Epithelial cell of proximal tubule (primary cell): ENCODE measurements around the gene GLYR1. TPM values are rescaled to one million over a fixed set of nuclear protein-coding genes. Genes with fewer than 3 reads are reported as not detected.

Experiments
- DNase-seq: peaks from one replicate; pipeline ENCODE4 v3.0.0-alpha.2; 2011; ENCODE audit warnings: low read depth
- H3K4me3 ChIP-seq: 2 replicates; pipeline ENCODE4 v1.5.1; 2011; ENCODE audit warnings: low read depth, mild to moderate bottlenecking, low read length
- total RNA-seq: library from RNA; depleted of rRNA; stranded (reverse); fragments of >200 nt; gene quantifications from 2 replicates; pipeline ENCODE4 v1.2.3, GENCODE V29; 2015
- TF ChIP-seq, protein P1 (sequence below): conservative IDR thresholded peaks from 2 replicates; pipeline ENCODE4 v1.5.1; 2012; ENCODE audit warnings: low read depth, mild to moderate bottlenecking, low read length

The GLYR1 gene
- total RNA-seq, 1 donor from 2014 or later = 33.1 TPM

DNA sequence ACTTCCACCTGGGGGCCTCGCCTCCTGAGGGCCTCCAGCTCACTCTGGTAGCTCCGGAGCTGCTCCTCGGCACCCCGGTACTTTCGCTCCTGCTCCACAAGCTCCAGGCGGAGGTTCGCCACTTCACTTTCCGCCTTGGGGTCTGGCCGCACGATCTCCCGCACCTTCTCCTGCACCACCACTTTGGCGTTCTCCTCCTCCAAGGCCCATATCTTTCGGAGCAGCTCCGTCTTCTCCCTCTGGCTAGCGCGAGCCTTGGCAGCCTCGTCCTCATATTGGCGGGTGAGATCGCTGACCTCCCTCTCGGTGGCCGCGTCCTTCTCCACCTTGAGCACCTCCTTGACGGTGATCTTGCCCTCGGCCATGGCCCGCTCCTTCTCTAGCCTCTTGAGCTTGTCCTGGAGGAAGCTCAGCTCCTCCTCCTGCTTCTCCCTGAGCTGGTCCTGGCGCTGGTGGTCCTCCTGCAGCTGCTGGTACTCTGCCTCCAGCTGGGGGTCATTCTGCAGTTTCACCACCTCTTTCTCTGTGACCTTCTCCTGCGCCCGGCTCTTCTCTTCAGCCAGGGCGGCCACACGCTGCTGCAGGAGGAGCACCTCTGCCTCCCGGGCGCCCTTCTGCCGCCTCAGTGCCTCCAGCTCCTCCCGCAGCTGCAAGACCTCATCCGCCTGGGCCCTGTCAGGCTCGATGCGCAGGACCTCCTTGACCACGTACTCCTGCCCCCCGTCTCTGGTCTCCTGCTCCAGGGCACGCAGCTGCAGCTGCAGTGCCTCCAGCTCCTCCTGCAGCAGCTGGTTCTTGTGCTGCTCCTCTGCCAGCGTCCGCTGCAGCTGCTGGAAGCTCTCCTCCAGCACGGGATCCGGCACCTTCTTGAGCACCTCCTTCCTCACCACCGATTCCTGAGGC, 38.1 kb upstream of the GLYR1 start:
- DNase-seq = no peak
- TF ChIP-seq, protein P1, sequence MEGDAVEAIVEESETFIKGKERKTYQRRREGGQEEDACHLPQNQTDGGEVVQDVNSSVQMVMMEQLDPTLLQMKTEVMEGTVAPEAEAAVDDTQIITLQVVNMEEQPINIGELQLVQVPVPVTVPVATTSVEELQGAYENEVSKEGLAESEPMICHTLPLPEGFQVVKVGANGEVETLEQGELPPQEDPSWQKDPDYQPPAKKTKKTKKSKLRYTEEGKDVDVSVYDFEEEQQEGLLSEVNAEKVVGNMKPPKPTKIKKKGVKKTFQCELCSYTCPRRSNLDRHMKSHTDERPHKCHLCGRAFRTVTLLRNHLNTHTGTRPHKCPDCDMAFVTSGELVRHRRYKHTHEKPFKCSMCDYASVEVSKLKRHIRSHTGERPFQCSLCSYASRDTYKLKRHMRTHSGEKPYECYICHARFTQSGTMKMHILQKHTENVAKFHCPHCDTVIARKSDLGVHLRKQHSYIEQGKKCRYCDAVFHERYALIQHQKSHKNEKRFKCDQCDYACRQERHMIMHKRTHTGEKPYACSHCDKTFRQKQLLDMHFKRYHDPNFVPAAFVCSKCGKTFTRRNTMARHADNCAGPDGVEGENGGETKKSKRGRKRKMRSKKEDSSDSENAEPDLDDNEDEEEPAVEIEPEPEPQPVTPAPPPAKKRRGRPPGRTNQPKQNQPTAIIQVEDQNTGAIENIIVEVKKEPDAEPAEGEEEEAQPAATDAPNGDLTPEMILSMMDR = no peak
- no peak overlapping the region for H3K4me3 ChIP-seq

DNA sequence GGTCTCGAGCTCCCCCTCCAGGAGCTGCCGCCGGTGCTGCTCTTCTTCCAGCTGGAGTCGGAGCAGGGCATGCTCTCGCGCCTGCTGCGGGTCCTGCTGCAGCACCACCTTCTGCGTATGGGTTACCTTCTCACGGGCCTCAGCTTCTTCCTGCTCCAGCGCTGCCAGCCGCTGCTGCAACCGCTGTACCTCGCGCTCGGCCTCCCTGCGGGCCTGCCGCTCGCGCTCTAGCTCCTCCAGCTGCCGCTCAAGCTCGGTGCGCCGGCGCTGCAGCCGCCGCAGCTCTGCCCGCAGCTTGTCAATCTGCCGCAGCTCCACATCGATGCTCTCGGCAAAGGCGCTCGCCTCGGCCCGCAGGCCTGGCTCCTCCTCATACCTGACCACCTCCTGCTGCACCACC, 37.1 kb upstream of the GLYR1 start:
- TF ChIP-seq, protein P1 = no peak
- H3K4me3 ChIP-seq = no peak overlapping the region
- DNase-seq = no peak

DNA sequence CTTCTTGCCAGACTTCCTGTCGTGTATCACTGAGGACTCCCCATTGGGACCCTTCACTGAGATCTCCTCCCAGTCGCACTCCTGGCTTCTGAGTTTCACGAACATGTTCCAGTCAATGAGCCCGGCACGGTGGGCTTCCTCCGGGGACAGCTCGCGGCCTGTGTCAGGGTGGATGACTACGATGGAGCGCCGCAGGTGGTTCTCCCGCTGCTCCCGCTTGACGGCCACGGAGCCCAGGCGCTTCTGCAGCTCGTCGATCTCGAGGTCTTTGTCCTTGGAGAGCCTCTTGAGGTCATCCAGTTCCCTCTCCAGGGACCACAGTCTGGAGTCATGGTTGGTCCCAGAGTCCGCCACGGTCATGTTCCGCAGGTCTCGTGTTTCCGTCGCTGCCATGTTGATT, 36.4 kb upstream of the GLYR1 start:
- H3K4me3 ChIP-seq = no peak overlapping the region

GRCh38 chr16:4882633-4883285, 35.7 kb upstream of the GLYR1 start:
- TF ChIP-seq, protein P1 = no peak
- H3K4me3 ChIP-seq = no peak overlapping the region
- DNase-seq = peak; percentile 63

More for the DNA sequence above, 36.4 kb upstream of the GLYR1 start:
- DNase-seq = no peak
- TF ChIP-seq, protein P1 = no peak

DNA sequence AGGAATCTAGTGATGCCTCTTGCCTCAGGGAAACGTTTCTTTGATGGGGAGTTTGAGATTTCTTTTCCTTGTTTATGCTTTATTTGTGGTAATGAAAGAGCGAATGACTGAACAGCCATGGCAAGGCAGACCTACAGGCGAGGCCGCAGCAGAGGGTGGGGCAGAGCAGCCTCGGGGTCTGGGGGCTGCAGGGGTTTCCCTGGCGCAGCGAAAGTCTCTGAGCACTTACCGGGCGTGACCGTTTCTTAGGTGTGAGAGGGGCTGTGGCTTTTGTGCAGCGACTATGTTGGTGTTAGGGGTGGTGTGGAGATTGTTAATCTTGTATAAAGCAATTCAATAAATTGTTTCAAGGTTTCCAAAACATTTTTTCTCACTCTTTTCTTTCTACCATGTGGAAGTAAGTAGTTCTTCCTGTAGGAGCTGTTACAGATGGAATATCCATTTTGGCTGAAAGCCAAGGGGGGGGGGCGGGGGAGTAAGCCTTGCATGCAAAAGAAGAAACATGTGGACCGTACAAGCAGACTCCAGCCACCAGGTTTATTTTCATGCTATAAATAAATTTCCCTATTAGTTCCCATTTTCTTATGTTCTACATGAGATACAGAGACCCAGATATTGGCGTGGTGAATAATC, 35.0 kb upstream of the GLYR1 start:
- DNase-seq = no peak
- no peak overlapping the region for H3K4me3 ChIP-seq
- TF ChIP-seq, protein P1 = no peak

DNA sequence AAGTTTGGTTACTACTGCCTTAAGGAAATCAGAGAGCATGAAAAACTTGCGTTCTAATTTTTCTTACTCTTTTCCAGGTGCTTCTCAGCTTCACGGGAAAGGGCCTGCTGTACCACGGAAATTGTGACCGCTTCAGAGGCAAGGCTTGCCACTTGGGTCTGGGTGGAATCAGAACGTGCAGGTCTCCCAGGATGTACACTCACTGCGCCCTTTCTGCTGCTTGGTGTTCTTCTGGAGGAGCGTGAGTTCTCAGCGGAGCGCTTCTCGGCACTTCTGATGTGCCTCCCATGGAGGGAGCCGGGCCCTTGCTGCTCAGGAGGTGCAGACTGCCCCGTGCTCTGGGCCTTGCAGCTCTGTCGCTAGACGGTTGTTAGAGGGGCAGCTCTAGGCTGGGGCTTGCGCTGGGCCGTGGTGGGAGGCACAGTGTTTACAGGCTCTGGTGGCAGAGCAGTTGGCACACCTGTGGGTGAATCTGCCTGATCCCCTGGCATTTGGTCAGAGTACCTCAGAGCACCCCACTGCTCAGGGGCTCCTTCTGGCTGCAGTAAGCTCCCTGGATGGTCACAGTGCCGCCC, 33.0 kb upstream of the GLYR1 start:
- TF ChIP-seq, protein P1 = no peak
- H3K4me3 ChIP-seq = no peak overlapping the region
- no peak for DNase-seq
